Heart right ventricle (tissue), 16 donors: ENCODE data around the gene RDX. TPM values are rescaled to one million over a fixed set of nuclear protein-coding genes. Genes with fewer than 3 reads are reported as not detected.

Experiments used
- ATAC-seq, 8 donors: fragments of 200-7000 bp; cut with Tn5 transposase; one replicate each; pipeline ENCODE4 v1.9.1; 2020; ENCODE audit warnings: mild to moderate bottlenecking in 8 of 8, moderate library complexity in 8 of 8, moderate number of reproducible peaks in 1 of 8
- DNase-seq, 2 donors: peaks; one replicate each; pipeline ENCODE4 v3.0.0-alpha.2; 2020
- H3K27ac ChIP-seq, 10 donors: fragments of 200-600 bp; sonication (generic) in 2 of 10; one replicate each; pipeline versions ENCODE4 v1.5.0 to v1.8.0; 2020 to 2022; ENCODE audit warnings: mild to moderate bottlenecking in 3 of 10
- H3K27me3 ChIP-seq, 7 donors: fragments of 200-600 bp; one replicate each; pipeline ENCODE4 v1.8.0; 2021 to 2022; ENCODE audit warnings: mild to moderate bottlenecking in 2 of 7
- H3K36me3 ChIP-seq, 9 donors: fragments of 200-600 bp; sonication (generic) in 1 of 9; one replicate each; pipeline versions ENCODE4 v1.5.0 to v1.8.0; 2020 to 2022; ENCODE audit warnings: mild to moderate bottlenecking in 2 of 9
- H3K4me1 ChIP-seq, 9 donors: fragments of 200-600 bp; sonication (generic) in 1 of 9; one replicate each; pipeline versions ENCODE4 v1.5.0 to v1.8.0; 2020 to 2022; ENCODE audit warnings: mild to moderate bottlenecking in 4 of 9
- H3K4me3 ChIP-seq, 10 donors: fragments of 200-600 bp; sonication (generic) in 2 of 10; one replicate each; pipeline versions ENCODE4 v1.5.0 to v1.8.0; 2020 to 2022; ENCODE audit warnings: mild to moderate bottlenecking in 7 of 10, moderate library complexity in 2 of 10
- H3K9me3 ChIP-seq, 11 donors: fragments of 200-600 bp in 10 of 11; sonication (generic) in 2 of 11; one replicate each; pipeline versions ENCODE4 v1.5.0 to v1.8.0; 2013 to 2022; ENCODE audit warnings: mild to moderate bottlenecking in 2 of 11, control low read depth in 1 of 11, moderate library complexity in 1 of 11
- WGBS, 2 donors: extraction: QIAGEN DNeasy Blood & Tissue Kit; methylation state at CpG; one replicate each; pipeline ENCODE4 v1.1.7; 2013; ENCODE audit warnings: inconsistent platforms in 1 of 2; 5-methylcytosine and 5-hydroxymethylcytosine counted together
- intact Hi-C, 10 donors: fragments of 100-400 bp; cut with DNase I; formaldehyde crosslinking; loops; one replicate each; pipeline versions ENCODE4 v1.11.1 to v1.14.2; 2022
- long read RNA-seq, 3 donors: library from polyadenylated mRNA; unstranded; transcript quantifications; one replicate each; pipeline ENCODE4 v2.0.0, GENCODE V29; 2020 to 2021
- polyA plus RNA-seq, 2 donors: library from polyadenylated mRNA; stranded (reverse); fragments of 200-250 nt; gene quantifications; one replicate each; pipeline ENCODE4 v1.2.3, GENCODE V29; 2013
- total RNA-seq, 10 donors: library from RNA; stranded (reverse); fragmentation: NEBNext Ultra II Directional in 3 of 10; extraction: Animal tissue kit (Norgen Biotek cat#: 25700) in 3 of 10; gene quantifications; one replicate each; pipeline versions ENCODE4 v1.2.1 to v1.2.4, GENCODE V29; 2021 to 2023
- TF ChIP-seq, protein P1 (sequence below), 9 donors: fragments of 200-600 bp; sonication (generic) in 2 of 9; IDR thresholded peaks; one replicate each; pipeline versions ENCODE4 v1.5.0 to v1.8.0; 2021 to 2022; ENCODE audit warnings: antibody characterized with exemption in 9 of 9, mild to moderate bottlenecking in 5 of 9, moderate library complexity in 1 of 9
- donor health status: Arrhythmogenic right ventricular cardiomyopathy.
- donor health status: ischemic (EF 13 %, LVEDD 7.1; RV severe dilation, severe dysfunction).
- donor health status: healthy with polysubstance abuse.
- donor health status: DM: no; HTN: yes; CAD: no.
- donor health status: DM: no; HTN: no; CAD: no.
- donor health status: ischemic (EF 25% LVEDD 6.9; RV normal size, moderate dysfunction).
- donor health status: ischemic (EF 25% LVEDD 5.7; RV mildly dilated, moderate dysfunction).
- donor health status: healthy.
- donor health status: DM: yes; HTN: yes; CAD: no.
- donor health status: Ischemic cardiomyopathy.
- donor health status: ischemic (EF 35%, LVEDD 5.7; RV mildly dilated, moderate dysfunction).
- donor health status: nonischemic (EF 11% LVEDD 7.7; RV severe dilation, severe dysfunction).
- donor health status: DM: yes; HTN: yes; CAD: no.
- donor health status: PGD.
- donor health status: ischemic (EF 29% LVEDD 5.4; RV normal size, mild dysfunction).
- donor health status: nonischemic (EF 23%, LVEDD 6.1; RV moderate dilation, normal function).

RDX gene
- total RNA-seq: 100 to 1,000 TPM; 105 to 140 (median 127) TPM
- polyA plus RNA-seq: 10 to 100 TPM; 28.2 to 85.4 TPM
- long read RNA-seq, donor 1, full-length matches to known transcripts: 33 of 73 reads
- long read RNA-seq, donor 1, partial matches to known transcripts: 29 of 73 reads
- long read RNA-seq, donor 1, other reads (novel, unspliced or antisense): 11 of 73 reads
- long read RNA-seq, donor 2, full-length matches to known transcripts: 26 of 63 reads
- long read RNA-seq, donor 2, partial matches to known transcripts: 31 of 63 reads
- long read RNA-seq, donor 2, other reads (novel, unspliced or antisense): 6 of 63 reads
- long read RNA-seq, donor 3, full-length matches to known transcripts: 12 of 65 reads
- long read RNA-seq, donor 3, partial matches to known transcripts: 25 of 65 reads
- long read RNA-seq, donor 3, other reads (novel, unspliced or antisense): 28 of 65 reads

GRCh38 chr11:110296226-110297075 lies at the start of gene RDX:
TSS of gene RDX (minus strand) at chr11:110296614. CDS start at chr11:110279692, 16,922 bp downstream.
- Histone ChIP-seq H3K36me3 (no peaks in the 10 kb centered on the region), H3K4me1 (peaks cover 4 to 52% (median 38%) of the 10 kb centered on the region in 9 donors), H3K27me3 (no peaks in the 10 kb centered on the region), H3K9me3 (no peaks in the 10 kb centered on the region), H3K27ac (peak within 1 kb of the TSS; percentile 89 to 99 (median 98)), H3K4me3 (peak within 1 kb of the TSS; percentile 57 to 99 (median 86))
- intact Hi-C loops: loop anchor here in 6 of 10 donors (2.0 to 10.0 kb wide), 9 partner anchors 44 to 138 kb away; partner anchors contain the start of gene FDX1 (in 3 of the 6)
- TF ChIP-seq, protein P1, sequence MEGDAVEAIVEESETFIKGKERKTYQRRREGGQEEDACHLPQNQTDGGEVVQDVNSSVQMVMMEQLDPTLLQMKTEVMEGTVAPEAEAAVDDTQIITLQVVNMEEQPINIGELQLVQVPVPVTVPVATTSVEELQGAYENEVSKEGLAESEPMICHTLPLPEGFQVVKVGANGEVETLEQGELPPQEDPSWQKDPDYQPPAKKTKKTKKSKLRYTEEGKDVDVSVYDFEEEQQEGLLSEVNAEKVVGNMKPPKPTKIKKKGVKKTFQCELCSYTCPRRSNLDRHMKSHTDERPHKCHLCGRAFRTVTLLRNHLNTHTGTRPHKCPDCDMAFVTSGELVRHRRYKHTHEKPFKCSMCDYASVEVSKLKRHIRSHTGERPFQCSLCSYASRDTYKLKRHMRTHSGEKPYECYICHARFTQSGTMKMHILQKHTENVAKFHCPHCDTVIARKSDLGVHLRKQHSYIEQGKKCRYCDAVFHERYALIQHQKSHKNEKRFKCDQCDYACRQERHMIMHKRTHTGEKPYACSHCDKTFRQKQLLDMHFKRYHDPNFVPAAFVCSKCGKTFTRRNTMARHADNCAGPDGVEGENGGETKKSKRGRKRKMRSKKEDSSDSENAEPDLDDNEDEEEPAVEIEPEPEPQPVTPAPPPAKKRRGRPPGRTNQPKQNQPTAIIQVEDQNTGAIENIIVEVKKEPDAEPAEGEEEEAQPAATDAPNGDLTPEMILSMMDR (IDR thresholded peaks at IDR 0.05): peak in 3 of 9 donors; percentile 14 to 37 (median 16)
- WGBS, 2 donors: 0% methylated on average over 102 to 113 of the region's 113 CpGs
- DNase-seq: peak; percentile 67 to 82
- ATAC-seq: peak; percentile 80 to 94 (median 90)

GRCh38 chr11:110345743-110346142 lies 49.3 kb upstream of the RDX start:
- Histone ChIP-seq H3K36me3 (no peaks in the 10 kb centered on the region), H3K4me3 (no peak overlapping the region), H3K9me3 (no peaks in the 10 kb centered on the region), H3K27ac (peak overlapping the region in 1 of 10 donors; percentile 2), H3K4me1 (peaks cover 0 to 24% (median 0%) of the 10 kb centered on the region in 9 donors), H3K27me3 (no peaks in the 10 kb centered on the region)
- WGBS, 2 donors: 75 to 76% methylated on average over 3 of the region's 3 CpGs
- DNase-seq (no peak), ATAC-seq (no peak)
- TF ChIP-seq, protein P1 (IDR thresholded peaks at IDR 0.05): no peak
- intact Hi-C loops: no loop called here

- no peaks in the 10 kb centered on the region for H3K27me3 ChIP-seq
- TF ChIP-seq, protein P1 (IDR thresholded peaks at IDR 0.05): no peak
- no peaks in the 10 kb centered on the region for H3K36me3 ChIP-seq
- 66 to 73% methylated on average over 2 of the region's 2 CpGs for WGBS, 2 donors
- peaks cover 0 to 4% (median 0%) of the 10 kb centered on the region in 9 donors for H3K4me1 ChIP-seq
- no peak for DNase-seq
- H3K9me3 ChIP-seq: no peaks in the 10 kb centered on the region
- no peak overlapping the region for H3K4me3 ChIP-seq
- ATAC-seq: no peak
- intact Hi-C loops: no loop called here
- H3K27ac ChIP-seq: no peak overlapping the region
Measured at GRCh38 chr11:110340436-110340835, 44.0 kb upstream of the RDX start.
